Activated B cell treated with CpG ODN at 0.5 μM for 24 hours (primary cell): Measurements from ENCODE around the gene USP27X. TPM values are rescaled to one million over a fixed set of nuclear protein-coding genes. Genes with fewer than 3 reads are reported as not detected.
A peak's percentile ranks its signal among the peaks of the same experiment; 100 is the strongest.

Source experiments
- ATAC-seq: fragments of 200-7000 bp; cut with Tn5 transposase; one replicate; pipeline ENCODE4 v1.10.0; 2021; ENCODE audit warnings: low read depth, mild to moderate bottlenecking, moderate library complexity
- CTCF ChIA-PET: fragments of 350-600 bp; sonication (Branson Sonifier 250); formaldehyde crosslinking; loops from one replicate; lab custom pipeline; 2021; ENCODE audit warnings: antibody characterized with exemption; lab: Charles Lee
- POLR2A ChIA-PET: fragments of 350-600 bp; sonication (Branson Sonifier 250); formaldehyde crosslinking; loops from one replicate; lab custom pipeline; 2021; ENCODE audit warnings: antibody characterized with exemption; lab: Charles Lee
- DNase-seq: peaks from one replicate; pipeline ENCODE4 v3.0.0; 2022
- H3K27ac Mint-ChIP-seq: one replicate; pipeline ENCODE4 v1.8.0; 2020; ENCODE audit warnings: mixed read lengths
- H3K27me3 Mint-ChIP-seq: one replicate; pipeline ENCODE4 v1.8.0; 2021; ENCODE audit warnings: mixed read lengths
- H3K36me3 Mint-ChIP-seq: one replicate; pipeline ENCODE4 v1.8.0; 2021; ENCODE audit warnings: low read depth, mixed read lengths
- H3K4me1 Mint-ChIP-seq: one replicate; pipeline ENCODE4 v1.8.0; 2021; ENCODE audit warnings: mixed read lengths
- H3K4me3 Mint-ChIP-seq: one replicate; pipeline ENCODE4 v1.8.0; 2020; ENCODE audit warnings: mild to moderate bottlenecking, mixed read lengths
- H3K9me3 Mint-ChIP-seq: one replicate; pipeline ENCODE4 v1.8.0; 2020; ENCODE audit warnings: mixed read lengths
- CTCF ChIP-seq: fragments of 200-600 bp; IDR thresholded peaks from one replicate; pipeline ENCODE4 v1.8.0; 2022; ENCODE audit warnings: antibody characterized with exemption, mild to moderate bottlenecking
- intact Hi-C: fragments of 100-400 bp; cut with micrococcal nuclease; formaldehyde crosslinking; loops from one replicate; pipeline ENCODE4 v1.15.1; 2024
- total RNA-seq: library from RNA; stranded (reverse); gene quantifications from 2 replicates; pipeline ENCODE4 v1.2.3, GENCODE V29; 2022

USP27X gene
- total RNA-seq, 1 donor from 2014 or later, result 2.8 TPM

DNA sequence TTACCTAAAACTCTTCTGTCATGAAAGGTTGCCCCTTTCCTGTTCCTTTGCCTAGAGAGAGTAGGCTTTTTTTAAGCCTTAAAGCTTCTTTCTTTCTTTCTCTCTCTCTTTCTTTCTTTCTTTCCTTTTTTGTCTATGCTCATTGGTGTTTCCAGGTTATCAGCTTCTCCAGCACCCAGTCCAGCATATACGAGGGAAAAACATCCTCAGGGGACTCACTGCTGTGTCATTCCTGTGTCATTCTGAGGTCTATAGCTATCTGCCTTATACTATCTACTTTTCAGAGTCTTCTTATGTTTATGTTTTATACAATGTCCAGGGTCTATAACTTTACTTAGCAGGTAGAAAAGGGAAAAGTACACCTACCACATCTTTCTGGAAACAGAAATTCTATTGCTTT is 10.5 kb upstream of the USP27X start:
- H3K27me3 Mint-ChIP-seq, result peaks cover 3% of the 10 kb centered on the region
- POLR2A ChIA-PET, result no interaction called here
- H3K4me1 Mint-ChIP-seq, result no peaks in the 10 kb centered on the region
- H3K9me3 Mint-ChIP-seq, result no peaks in the 10 kb centered on the region
- DNase-seq (no peak), ATAC-seq (no peak)
- H3K27ac Mint-ChIP-seq, result no peak overlapping the region
- TF ChIP-seq CTCF, result no peak
- CTCF ChIA-PET, result no interaction called here
- no peak overlapping the region for H3K4me3 Mint-ChIP-seq
- H3K36me3 Mint-ChIP-seq, result no peaks in the 10 kb centered on the region
- intact Hi-C loops, result no loop called here

- no peaks in the 10 kb centered on the region for H3K9me3 Mint-ChIP-seq
- no peak for DNase-seq
- ATAC-seq, result no peak
- ChIA-PET POLR2A (no interaction called here), CTCF (interaction anchor here (0.8 kb wide), 1 partner anchor 28 kb away, joined by 3 read pairs; no protein-coding TSS in a partner anchor)
- H3K36me3 Mint-ChIP-seq, result no peaks in the 10 kb centered on the region
- TF ChIP-seq CTCF, result peak; percentile 18
- H3K4me1 Mint-ChIP-seq, result peaks cover 25% of the 10 kb centered on the region
- peak overlapping the region; percentile 61 for H3K27ac Mint-ChIP-seq
- intact Hi-C loops, result loop anchor here (5.0 kb wide), 1 partner anchor 684 kb away; no protein-coding TSS in a partner anchor
- no peaks in the 10 kb centered on the region for H3K27me3 Mint-ChIP-seq
- H3K4me3 Mint-ChIP-seq, result no peak overlapping the region
Measured at GRCh38 chrX:49876750-49877149, 2.5 kb upstream of the USP27X start.

GRCh38 chrX:49877397-49878101 is 1.7 kb upstream of the USP27X start:
- Mint-ChIP-seq H3K4me1 (peaks cover 29% of the 10 kb centered on the region), H3K9me3 (no peaks in the 10 kb centered on the region), H3K36me3 (no peaks in the 10 kb centered on the region), H3K27ac (peak overlapping the region; percentile 61), H3K4me3 (no peak overlapping the region), H3K27me3 (no peaks in the 10 kb centered on the region)
- POLR2A ChIA-PET, result no interaction called here
- intact Hi-C loops, result loop anchor here (2.0 to 5.0 kb wide), 2 partner anchors 41 to 685 kb away; no protein-coding TSS in a partner anchor
- DNase-seq (no peak), ATAC-seq (no peak)
- no peak for TF ChIP-seq CTCF
- CTCF ChIA-PET, result interaction anchor here (0.8 kb wide), 1 partner anchor 29 kb away, joined by 3 read pairs; no protein-coding TSS in a partner anchor

- ChIA-PET CTCF (interaction anchor here (0.8 to 1.9 kb wide), 2 partner anchors 33 to 41 kb away, joined by 4 to 5 read pairs; no protein-coding TSS in a partner anchor), POLR2A (interaction anchor here (0.8 to 1.6 kb wide), 2 partner anchors 44 to 45 kb away, joined by 3 to 6 read pairs; partner anchors contain the start of gene CLCN5)
- Mint-ChIP-seq H3K4me3 (peak overlapping the region; percentile 81), H3K4me1 (peaks cover 30% of the 10 kb centered on the region), H3K27me3 (no peaks in the 10 kb centered on the region), H3K27ac (peak overlapping the region; percentile 78), H3K36me3 (no peaks in the 10 kb centered on the region), H3K9me3 (no peaks in the 10 kb centered on the region)
- intact Hi-C loops, result loop anchor here (2.0 to 5.0 kb wide), 2 partner anchors 41 to 686 kb away; no protein-coding TSS in a partner anchor
- TF ChIP-seq CTCF, result no peak
- DNase-seq (peak; percentile 13), ATAC-seq (no peak)
Measured at GRCh38 chrX:49878128-49878833, 1.0 kb upstream of the USP27X start.
